ENCODE measurements around the gene MMEL1. TPM values are rescaled to one million over a fixed set of nuclear protein-coding genes. Genes with fewer than 3 reads are reported as not detected.
"Not testable (repeated sequence)": the region's sequence is repeated elsewhere in the genome, so short reads cannot be mapped to it uniquely, and the experiment has no call there.

Gene MMEL1
- polyA plus RNA-seq, 10 donors, result 0.13 to 0.81 (median 0.49) TPM

GRCh38 chr1:2591581-2592261, 41.1 kb downstream of the MMEL1 start:
- no peak for DNase-seq

- DNase-seq, result no peak
Measured at GRCh38 chr1:2591233-2591580, 41.6 kb downstream of the MMEL1 start.

- no peak for DNase-seq
Measured at GRCh38 chr1:2590233-2591141, 42.3 kb downstream of the MMEL1 start.

GRCh38 chr1:2589431-2590232, 43.2 kb downstream of the MMEL1 start:
- DNase-seq, result no peak

- DNase-seq, result no peak
Measured at GRCh38 chr1:2588661-2589430, 44.0 kb downstream of the MMEL1 start.

GRCh38 chr1:2587860-2588571, 44.8 kb downstream of the MMEL1 start:
- no peak for DNase-seq

GRCh38 chr1:2587071-2587859, 45.6 kb downstream of the MMEL1 start:
- DNase-seq, result peak in 2 of 3 donors; percentile 29 to 73

- peak; percentile 99 to 100 (median 99) for DNase-seq
Measured at GRCh38 chr1:2586154-2587070, 46.4 kb downstream of the MMEL1 start, which contains the start of gene PRXL2B. Gene PRXL2B, plus strand, starts transcription at chr1:2586777. Its CDS starts 109 bp downstream, at chr1:2586886.

- DNase-seq, result peak; percentile 28 to 80 (median 53)
Measured at GRCh38 chr1:2585318-2586092, 47.3 kb downstream of the MMEL1 start.

- no peak for DNase-seq
Measured at GRCh38 chr1:2584686-2585317, 48.0 kb downstream of the MMEL1 start.

- DNase-seq, result no peak
Measured at GRCh38 chr1:2583871-2584351, 48.9 kb downstream of the MMEL1 start.

GRCh38 chr1:2583331-2583791, 49.5 kb downstream of the MMEL1 start:
- DNase-seq, result no peak

- DNase-seq, result no peak
Measured at GRCh38 chr1:2582391-2582790, 50.4 kb downstream of the MMEL1 start.

- DNase-seq, result no peak
Measured at GRCh38 chr1:2580691-2581090, 52.1 kb downstream of the MMEL1 start.

- DNase-seq, result no peak
Measured at GRCh38 chr1:2578758-2579118, 54.1 kb downstream of the MMEL1 start.

- not testable (repeated sequence) for DNase-seq
Measured at GRCh38 chr1:2577565-2578075, 55.2 kb downstream of the MMEL1 start.

Measured in muscle of back (tissue), 11 donors.